GM18868 (cell line): Measurements from ENCODE around the gene C1GALT1C1L.
"Not testable (repeated sequence)": the region's sequence is repeated elsewhere in the genome, so short reads cannot be mapped to it uniquely, and the experiment has no call there.

ENCODE experiments used
- ATAC-seq: cut with Tn5 transposase; IDR thresholded peaks from one replicate; pipeline ENCODE4 v1.9.1; 2021; ENCODE audit warnings: mild to moderate bottlenecking, moderate library complexity; ENCODE audit not compliant: unreplicated experiment

Gene C1GALT1C1L

DNA sequence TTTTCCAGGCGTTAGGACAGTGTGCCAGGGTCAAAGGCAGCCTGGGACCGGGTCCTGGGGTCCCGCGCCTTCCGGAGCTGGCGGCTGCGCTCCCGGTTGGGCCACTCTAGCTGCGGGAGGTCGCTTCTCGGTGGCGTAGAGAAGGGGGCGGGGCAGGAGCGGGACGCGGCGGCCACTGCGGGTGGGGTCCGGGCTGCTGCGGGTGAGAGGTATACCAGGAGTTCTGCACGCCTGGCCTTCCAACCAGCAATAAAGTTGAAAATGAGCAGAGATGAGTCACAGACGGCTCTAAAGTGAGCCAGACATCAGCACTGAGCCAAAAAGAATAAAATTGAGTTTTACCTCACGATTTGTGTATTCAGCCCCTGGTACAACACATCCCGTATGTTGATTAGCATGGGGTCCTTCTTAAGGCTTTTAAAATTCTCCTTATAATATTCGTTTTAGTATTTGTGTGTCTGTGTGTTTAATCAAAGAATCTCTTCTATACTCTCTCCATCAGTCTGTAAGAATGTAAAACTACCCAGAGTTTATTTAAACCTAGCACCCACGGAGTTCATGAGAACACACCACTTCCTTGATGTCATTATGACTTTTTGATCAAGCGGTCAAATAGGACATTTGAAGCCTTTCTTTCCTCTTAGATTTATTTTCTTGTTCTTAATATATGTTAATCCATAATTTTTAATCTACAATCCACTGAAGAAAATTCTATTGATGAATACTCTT is at the start of gene C1GALT1C1L:
Gene C1GALT1C1L (minus strand): TSS at position 108 of the 729 bp plus-strand sequence. CDS start 107 bp downstream, at position 1.
- ATAC-seq: no peak

DNA sequence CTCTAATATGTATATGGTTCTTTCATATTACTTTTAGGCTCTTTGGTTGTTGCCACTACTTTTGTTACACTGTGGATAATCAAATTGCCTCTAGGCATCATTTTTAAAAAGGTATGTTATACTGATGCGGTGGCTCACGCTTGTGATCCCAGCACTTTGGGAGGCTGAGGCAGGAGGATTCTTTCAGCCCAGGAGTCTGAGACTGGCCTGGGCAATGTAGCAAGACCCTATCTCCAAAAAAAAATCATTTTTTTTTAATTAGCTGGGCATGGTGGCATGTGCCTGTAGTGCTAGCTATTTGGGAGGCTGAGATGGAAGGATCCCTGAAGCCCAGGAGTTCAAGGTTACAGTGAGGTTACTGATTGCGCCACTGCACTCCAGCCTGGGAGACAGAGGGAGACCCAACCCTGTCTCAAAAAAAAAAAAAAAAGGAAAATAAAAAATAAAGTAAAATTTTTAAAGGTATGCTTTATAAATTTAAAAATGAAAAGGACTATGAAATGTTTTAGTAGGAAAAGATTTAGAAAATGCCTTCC is 49.5 kb upstream of the C1GALT1C1L start:
- no peak for ATAC-seq

DNA sequence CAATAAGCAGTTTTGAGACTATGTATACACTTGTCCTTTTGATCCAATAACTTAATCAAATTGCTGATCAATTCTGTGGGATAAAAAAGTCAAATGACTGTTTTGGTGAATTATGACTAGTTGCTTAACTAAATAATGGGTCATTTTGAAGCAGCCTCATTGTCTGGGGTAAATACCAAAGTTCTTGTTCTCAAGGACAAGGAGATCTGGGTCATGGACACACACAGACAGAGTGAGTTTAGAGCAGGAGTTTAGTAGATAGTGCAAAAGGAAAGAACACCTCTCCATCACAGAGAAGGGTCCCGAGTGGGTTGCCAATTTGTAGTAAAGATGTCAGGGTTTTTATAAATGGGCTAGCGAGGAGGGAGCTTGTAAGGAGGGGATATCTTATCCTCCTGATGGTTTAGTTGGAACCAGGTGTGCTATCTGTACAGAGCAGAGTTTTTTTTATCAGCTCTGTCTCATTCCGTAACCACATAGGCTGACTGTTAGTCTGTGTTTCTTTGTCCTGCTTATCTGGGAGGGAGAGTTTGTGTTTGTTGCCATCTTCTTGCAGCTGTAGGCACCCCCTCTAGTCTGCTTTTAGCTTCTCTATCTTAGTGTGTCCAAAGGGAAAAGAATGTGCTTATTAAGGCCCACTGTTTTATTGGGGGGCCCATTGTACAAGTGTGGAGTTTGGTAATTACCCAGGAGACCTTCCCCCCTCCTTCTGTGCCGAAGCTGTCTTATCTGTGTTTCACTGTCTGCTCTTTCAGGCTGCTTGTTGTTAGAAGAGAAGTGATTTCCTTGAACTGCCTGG is 48.7 kb upstream of the C1GALT1C1L start:
- ATAC-seq: no peak

DNA sequence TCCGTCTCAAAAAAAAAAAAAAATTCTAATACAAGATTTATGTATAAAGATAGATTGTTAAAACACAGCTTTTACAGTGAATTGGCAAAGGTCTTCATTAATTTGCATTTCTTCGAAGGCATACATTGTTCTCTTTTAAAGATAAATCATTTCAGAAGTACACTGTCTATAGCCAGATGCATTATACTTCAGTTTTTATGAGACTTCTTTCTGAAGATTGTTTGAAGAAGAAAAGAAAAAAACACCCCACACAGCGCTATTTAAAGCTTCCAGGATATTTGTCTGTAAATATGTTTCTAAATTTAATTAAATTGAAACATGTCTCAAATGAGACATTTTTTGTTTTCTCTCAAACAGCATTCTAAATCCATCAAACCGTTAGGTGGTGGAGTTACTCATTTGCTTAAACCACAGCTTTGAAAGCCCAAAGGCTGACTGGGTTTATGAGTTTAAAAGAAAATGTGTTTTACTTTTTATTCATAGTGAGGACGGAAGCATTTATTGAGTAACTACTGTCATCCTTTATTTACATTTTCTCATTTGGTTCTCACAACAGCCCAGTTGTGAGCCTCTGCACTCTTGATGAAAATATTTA is 42.4 kb upstream of the C1GALT1C1L start:
- no peak for ATAC-seq

DNA sequence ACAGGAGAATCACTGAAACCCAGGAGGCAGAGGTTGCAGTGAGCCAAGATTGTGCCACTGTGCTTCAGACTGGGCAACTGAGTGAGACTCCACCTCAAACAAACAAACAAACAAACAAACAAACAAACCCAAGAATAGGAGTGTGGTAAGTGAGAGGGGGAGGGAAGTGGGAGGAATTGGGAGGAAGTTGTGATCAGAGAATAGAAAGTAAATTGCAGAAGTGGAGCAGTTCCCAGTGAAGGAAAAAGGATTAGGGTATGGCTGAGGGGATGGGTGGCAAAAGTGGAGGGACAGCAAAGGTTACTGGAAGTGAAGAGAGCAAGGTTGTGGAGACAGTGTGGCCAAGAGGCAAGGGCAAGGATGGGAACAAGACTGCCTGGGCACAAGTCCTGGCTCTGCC is 41.1 kb upstream of the C1GALT1C1L start:
- ATAC-seq: no peak

DNA sequence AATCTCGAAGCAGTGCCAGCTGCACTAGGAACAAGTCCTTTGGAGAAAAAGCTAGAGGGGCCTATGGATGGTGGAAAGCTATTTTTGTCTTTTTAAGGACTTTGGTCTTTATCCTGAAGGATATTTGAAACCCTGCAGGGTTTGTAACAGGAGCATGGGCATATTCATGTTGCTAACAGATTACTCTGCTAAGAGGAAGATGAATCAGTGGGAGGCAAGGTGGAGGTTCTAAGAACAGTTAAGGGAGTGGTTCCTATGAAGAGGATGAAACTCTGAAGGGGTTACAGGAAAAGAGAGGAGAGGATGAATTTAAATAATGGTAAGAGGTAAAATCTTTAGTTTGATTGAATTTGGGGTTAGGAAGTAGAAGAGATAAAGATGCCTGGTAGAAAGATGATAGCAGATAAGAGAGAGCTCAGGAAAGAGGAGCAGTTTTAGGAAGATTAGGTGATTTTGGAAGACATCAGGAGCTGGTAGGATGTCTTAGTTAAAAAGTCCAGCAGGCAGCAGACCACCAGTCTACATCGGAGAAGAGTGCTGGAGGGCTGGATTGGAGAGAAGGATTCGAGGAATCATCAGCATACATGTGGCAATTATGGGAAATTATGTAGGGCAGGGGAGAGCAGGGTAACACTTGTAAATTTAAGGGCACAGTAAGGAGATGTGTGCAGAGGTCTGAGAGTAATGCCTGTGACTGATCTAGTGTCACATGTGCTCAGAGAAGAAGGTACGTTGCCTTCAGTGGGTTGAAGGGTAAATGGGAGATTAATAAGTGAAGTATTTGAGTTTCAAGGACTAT is 39.3 kb upstream of the C1GALT1C1L start:
- ATAC-seq: no peak

DNA sequence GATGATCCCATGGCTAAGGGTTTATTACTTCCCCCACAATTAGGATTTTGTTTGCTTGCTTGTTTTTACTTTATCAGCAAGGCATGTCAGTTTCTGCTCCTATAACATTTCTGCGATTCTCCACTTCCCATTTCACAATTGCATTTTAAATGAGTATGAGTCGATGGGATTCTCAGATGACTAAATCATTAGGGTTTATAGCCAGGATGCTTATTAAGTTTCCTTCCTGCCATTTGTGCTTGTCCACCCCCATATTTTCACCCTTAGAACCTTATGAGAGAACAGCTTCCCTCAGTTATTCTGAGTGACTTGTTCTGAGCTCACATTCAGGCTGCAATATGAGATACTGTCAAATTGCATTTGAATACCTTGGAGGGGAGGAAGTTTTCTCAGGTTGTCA is 37.9 kb upstream of the C1GALT1C1L start:
- ATAC-seq: no peak

DNA sequence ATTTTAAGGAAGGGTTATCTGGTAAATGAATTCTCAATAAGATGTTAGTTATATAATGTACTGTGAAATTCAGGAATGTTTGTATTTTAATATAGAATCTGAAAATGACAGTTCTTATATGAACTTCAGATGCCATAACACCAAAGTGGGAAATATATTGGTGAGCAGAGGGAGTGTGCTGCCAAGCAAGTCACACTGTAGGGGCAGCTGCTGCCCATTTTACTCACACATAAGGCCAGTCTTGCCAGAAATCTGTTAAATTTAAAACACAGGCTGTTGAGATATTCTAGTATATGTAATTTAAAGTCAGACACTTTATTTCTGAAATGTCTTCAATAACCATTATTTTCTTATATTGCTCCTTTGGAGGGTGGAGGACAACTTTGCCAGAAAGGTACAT is 34.6 kb upstream of the C1GALT1C1L start:
- no peak for ATAC-seq

DNA sequence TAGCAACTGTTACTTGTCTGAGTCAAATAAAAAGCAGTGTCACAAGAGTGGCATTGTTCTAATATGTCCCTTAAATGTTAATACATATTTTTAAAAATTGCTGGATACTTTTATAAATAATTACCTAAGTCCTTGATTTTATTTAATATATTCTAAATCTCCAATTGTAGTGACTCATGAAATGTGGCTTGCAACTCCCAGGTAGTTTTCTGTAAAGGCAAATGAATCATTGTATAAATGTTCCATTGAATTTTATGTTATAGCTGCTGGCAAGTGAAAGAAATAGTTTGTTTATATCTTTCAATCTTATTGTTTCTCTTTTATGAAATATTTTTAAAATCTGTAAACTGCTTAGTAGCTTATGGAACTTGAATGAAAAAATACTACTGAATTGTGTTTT is 32.7 kb upstream of the C1GALT1C1L start:
- no peak for ATAC-seq

DNA sequence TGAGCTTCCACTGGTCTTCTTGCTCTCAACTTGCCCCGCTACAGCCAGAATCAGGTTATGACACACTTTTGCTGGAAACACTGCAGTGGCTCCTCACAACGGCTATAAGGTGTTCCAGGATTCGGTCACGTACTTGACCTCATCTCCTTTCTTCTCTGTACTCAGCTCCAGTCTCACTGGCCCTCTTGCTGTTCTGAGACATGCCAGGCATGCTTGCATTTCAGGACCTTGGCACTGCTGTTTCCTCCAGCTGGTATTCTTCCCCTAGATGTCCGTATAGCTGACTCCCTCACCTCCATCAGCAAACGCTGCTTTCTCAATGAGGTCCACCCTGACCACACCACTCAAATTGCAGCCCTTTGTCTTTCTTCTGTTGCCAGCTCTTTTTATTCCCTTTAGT is 31.9 kb upstream of the C1GALT1C1L start:
- no peak for ATAC-seq

DNA sequence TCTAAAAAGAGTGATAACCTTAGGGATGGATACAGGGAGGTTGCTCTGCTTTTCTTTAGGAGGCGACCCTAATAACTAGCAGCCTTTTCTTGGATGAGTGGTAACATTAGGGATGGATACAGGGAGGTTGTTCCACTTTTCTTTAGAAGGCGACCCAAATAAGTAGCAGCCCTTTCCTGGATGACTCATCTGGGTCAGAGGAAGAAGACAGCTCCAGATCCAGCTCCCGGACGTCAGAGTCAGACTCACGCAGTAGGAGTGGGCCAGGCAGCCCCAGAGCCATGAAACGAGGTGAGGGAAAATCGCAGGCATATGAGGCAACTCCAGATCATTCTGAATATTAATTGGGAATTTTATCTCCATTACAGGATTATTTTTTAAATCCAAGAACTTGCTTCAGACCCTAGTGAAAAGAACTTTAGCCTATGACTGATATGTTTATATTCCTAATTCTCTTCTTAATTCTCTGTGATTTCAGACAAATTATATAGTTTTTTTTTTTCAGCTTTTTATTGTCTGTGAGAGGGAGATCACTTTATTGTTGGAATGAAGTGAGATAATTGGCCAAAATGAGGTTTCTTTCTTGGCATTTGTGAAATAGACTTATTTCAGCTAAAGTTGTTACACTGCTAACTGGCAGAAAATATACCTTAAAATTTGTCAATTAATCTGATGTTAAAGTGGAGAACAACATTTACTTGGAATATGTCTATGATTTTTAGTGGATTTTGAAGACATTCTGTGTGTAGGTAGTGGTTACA is 31.2 kb upstream of the C1GALT1C1L start:
- no peak for ATAC-seq

DNA sequence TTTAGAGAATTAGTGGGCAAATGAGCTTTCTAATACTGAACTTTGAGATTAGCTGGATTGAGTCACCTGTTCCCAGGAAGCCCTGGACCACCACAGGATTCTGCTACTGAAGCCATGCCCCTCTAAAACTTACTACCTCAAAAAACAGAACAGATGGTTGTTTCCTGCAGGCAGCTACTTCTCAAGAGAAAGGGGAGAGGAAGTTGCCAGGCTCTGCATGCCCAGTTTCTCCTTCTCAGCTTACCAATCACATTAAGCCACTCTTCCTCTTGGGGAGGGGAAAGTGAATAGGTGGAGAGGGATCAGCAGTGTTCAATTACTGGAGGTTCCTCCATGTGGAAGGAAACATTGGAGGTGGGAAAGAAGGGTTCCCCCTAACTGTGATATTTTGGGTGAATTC is 24.9 kb upstream of the C1GALT1C1L start:
- no peak for ATAC-seq

DNA sequence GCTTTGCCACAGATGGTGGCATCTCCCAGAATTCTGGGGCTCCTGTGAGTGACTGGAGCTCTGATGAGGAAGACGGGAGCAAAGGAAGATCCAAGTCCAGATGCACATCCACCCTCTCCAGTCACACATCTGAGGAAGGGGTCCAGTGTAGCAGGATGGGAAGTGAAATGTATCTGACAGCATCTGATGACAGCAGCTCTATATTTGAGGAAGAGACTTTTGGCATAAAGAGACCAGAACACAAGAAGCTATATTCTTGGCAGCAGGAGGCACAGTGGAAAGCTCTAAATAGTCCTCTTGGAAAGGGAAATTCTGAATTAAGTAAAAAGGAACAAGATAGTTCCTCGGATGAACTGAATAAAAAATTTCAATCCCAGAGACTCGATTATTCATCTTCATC is 23.5 kb upstream of the C1GALT1C1L start:
- ATAC-seq: no peak

DNA sequence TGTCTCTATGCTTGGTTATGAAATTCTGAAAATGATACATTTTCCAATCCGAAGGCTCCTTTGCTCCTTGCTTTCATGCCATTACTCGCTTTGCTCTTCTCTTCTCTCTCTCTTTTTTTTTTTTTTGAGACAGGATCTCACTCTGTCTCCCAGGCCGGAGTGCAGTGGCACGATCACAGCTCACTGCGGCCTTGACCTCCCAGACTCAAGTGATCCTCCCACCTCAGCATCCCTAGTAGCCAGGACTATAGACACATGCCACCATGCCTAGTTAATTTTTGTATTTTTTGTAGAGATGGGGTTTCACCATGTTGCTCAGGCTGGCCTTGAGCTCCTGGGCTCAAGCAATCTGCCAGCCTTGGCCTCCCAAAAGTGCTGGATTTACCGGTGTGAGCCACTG is 21.9 kb upstream of the C1GALT1C1L start:
- not testable (repeated sequence) for ATAC-seq

DNA sequence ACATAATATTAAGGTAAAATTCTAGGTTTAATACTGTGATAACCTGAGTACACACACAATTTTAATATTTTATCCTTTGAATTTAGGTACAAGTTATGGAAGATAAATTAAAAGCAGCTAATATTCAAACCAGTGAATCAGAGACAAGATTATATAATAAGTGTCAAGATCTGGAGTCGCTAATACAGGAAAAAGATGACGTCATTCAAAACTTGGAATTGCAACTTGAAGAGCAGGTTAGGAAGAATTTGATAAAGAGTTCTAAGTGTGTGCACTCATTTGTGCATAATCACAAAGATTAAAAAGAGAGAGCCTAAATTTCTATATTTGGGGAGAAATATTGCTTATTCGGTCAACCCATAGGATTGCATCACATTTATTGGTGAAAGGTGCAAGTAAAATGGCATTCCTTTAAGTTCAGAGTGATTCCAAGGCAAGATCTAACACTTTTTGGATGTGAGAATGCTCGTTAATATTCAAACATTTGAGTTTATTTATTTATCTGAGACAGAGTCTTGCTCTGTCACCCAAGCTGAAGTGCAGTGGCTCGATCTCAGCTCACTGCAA is 16.3 kb upstream of the C1GALT1C1L start:
- ATAC-seq: no peak

DNA sequence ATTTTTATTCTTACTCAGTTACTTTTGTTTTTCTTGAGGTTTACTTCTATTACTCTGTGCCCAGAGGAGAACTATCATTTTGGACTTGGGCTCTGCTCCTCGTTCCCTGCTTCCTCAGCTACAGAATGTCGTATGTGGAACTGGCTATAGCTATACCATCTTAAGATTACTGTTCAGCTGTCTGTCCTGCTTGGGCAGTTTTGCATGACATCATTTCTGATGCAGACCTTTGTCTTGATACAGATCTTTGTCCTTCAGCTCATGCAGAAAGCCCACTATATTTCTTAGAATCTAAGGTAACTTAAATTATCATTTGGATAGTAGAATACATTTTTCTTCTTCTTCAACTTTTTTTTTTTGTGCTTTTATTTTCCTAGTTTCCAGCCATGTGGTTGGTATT is 13.8 kb upstream of the C1GALT1C1L start:
- ATAC-seq: no peak

DNA sequence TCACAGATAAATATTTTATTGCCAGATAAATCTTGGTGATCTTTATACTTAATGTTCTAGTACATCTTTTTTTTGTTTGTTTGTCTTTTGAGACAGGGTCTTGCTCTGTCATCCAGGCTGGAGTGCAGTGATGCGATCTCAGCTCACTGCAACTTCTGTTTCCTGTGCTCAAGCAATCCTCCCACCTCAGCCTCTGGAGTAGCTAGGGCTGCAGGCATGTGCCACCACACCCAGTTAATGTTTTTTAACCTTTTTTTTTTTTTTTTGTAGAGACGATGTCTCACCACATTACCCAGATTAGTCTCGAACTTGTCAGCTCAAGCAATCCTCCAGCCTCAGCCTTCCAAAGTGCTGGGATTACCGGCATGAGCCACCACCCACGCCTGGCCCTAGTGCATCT is 9.1 kb upstream of the C1GALT1C1L start:
- no peak for ATAC-seq

DNA sequence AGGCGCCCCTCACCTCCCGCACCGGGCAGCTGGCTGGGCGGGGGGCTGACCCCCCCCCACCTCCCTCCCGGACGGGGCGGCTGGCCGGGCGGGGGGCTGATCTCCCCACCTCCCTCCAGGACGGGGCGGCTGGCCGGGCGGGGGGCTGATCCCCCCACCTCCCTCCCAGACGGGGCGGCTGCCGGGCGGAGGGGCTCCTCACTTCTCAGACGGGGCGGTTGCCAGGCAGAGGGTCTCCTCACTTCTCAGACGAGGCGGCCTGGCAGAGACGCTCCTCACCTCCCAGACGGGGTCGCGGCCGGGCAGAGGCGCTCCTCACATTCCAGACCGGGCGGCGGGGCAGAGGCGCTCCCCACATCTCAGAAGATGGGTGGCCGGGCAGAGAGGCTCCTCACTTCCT is 1.6 kb upstream of the C1GALT1C1L start:
- not testable (repeated sequence) for ATAC-seq

DNA sequence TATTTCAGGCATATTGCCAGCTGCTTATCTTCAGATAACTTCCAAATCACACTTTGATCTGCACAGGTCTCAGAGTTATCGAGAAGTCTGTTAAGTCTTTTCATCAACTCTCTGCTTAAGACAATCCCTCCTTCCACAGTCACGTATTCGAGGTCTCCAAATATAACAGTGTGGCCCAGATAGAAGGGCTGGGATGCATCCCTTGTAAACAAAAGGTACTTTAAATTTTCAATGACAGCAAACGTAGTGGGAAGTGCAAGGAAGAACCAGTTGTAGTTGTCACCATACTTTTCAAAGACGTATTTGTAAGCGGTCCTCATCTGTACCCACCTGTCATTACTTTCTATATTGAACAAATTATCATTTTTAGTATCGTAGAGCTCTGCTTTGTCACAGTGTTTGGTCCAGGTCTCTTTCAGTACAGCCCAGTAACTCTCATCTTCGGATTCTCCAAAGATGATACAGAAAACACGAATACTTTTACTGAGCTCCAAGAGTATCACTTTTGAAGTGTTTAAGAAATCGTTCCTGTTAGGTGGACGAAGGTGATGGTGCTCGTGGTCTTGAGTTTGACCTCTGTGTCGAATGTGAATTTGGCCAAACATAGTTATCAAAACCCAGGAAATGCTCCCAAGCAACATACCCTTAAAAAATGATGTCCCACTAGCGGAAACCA is 445 bp downstream of the C1GALT1C1L start:
- ATAC-seq: no peak
